OCI-LY1 (cell line): ENCODE results near the gene C2orf42.

Experiments used
- CTCF ChIP-seq: fragments of 200-600 bp; sonication (generic), shearing (Covaris generic); IDR thresholded peaks from 2 replicates; pipeline ENCODE4 v1.5.1; 2017; ENCODE audit warnings: mild to moderate bottlenecking, antibody characterized with exemption, low read length, moderate library complexity, mixed read lengths
- EZH2 ChIP-seq: fragments of 200-600 bp; sonication (generic), shearing (Covaris generic); IDR thresholded peaks from 2 replicates; pipeline ENCODE4 v1.8.0; 2017; ENCODE audit warnings: borderline replicate concordance, mixed run types, mild to moderate bottlenecking, antibody characterized with exemption, low read length, moderate library complexity, mixed read lengths

DNA sequence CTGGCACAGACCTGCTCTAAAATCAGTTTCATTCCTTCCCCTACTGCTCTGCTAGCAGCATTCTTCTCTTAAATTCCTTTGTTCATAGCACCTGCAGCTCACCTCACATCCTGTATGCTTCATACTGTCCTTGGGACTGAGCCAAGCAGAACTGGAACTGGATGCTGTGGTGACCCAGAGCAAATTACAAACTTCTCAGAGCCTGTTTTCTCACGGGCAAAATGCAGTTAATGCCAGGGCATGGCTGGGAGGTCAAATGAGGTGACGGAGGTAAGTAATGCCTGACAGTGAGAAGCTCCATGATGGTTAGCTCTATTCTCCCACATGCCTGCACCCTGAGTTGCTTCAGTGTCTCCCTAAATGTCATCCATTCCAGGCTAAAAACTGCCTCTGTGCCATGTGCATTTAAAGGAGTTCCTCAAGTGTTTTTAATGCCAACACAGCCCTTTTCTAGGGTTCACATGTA is 29.7 kb downstream of the C2orf42 start:
- TF ChIP-seq CTCF (no peak), EZH2 (no peak)
